GM19043 (cell line): ENCODE results near the gene LORICRIN.
"Not testable (repeated sequence)": the region's sequence is repeated elsewhere in the genome, so short reads cannot be mapped to it uniquely, and the experiment has no call there.

Experiments
- ATAC-seq: cut with Tn5 transposase; IDR thresholded peaks from one replicate; pipeline ENCODE4 v1.9.1; 2021; ENCODE audit warnings: low read depth; ENCODE audit not compliant: unreplicated experiment

The LORICRIN gene

GRCh38 chr1:153259387-153259786, at the start of gene LORICRIN:
Gene LORICRIN (plus strand): TSS chr1:153259687. CDS start chr1:153260950, 1,263 bp downstream.
- ATAC-seq: no peak

- no peak for ATAC-seq
Measured at GRCh38 chr1:153210206-153210605, 49.3 kb upstream of the LORICRIN start.

GRCh38 chr1:153212201-153212600, 47.3 kb upstream of the LORICRIN start:
- no peak for ATAC-seq

- ATAC-seq: no peak
Measured at GRCh38 chr1:153213519-153213918, 46.0 kb upstream of the LORICRIN start.

GRCh38 chr1:153217212-153217611, 42.3 kb upstream of the LORICRIN start, which contains the start of gene PRR9:
Gene PRR9 (plus strand): TSS chr1:153217584. CDS start chr1:153218145, 561 bp downstream.
- ATAC-seq: no peak

- no peak for ATAC-seq
Measured at GRCh38 chr1:153217744-153218416, 41.6 kb upstream of the LORICRIN start.

GRCh38 chr1:153220606-153221303, 38.7 kb upstream of the LORICRIN start:
- ATAC-seq: no peak

- not testable (repeated sequence) for ATAC-seq
Measured at GRCh38 chr1:153223040-153223891, 36.2 kb upstream of the LORICRIN start.

GRCh38 chr1:153227810-153228209, 31.7 kb upstream of the LORICRIN start:
- no peak for ATAC-seq

GRCh38 chr1:153228491-153228890, 31.0 kb upstream of the LORICRIN start:
- no peak for ATAC-seq

GRCh38 chr1:153229076-153229829, 30.2 kb upstream of the LORICRIN start:
- ATAC-seq: not testable (repeated sequence)

GRCh38 chr1:153231363-153231762, 28.1 kb upstream of the LORICRIN start:
- no peak for ATAC-seq

GRCh38 chr1:153231785-153232184, 27.7 kb upstream of the LORICRIN start:
- ATAC-seq: no peak

- no peak for ATAC-seq
Measured at GRCh38 chr1:153232553-153232952, 26.9 kb upstream of the LORICRIN start.

GRCh38 chr1:153233448-153233847, 26.0 kb upstream of the LORICRIN start:
- ATAC-seq: no peak

GRCh38 chr1:153238527-153238926, 21.0 kb upstream of the LORICRIN start:
- no peak for ATAC-seq

GRCh38 chr1:153242160-153242559, 17.3 kb upstream of the LORICRIN start:
- ATAC-seq: no peak

- no peak for ATAC-seq
Measured at GRCh38 chr1:153245466-153245865, 14.0 kb upstream of the LORICRIN start.

GRCh38 chr1:153246018-153246417, 13.5 kb upstream of the LORICRIN start:
- no peak for ATAC-seq

GRCh38 chr1:153246825-153247224, 12.7 kb upstream of the LORICRIN start:
- ATAC-seq: no peak
